ENCODE results near the gene MANSC1. TPM values are rescaled to one million over a fixed set of nuclear protein-coding genes. Genes with fewer than 3 reads are reported as not detected.

The MANSC1 gene
- total and polyA plus RNA-seq, 10 of the 15 experiments (the other 5 are each of a cell fraction or from before 2014, with no cell fraction given) = 0.02 to 0.23 (median 0.11) TPM; not detected in 2

GRCh38 chr12:12381982-12382381 lies 31.9 kb upstream of the MANSC1 start:
- SMC1A ChIA-PET (ENCODE audit: uncharacterized antibody, unreplicated experiment) = no interaction called here
- DNase-seq (ENCODE audit: low read depth, low spot score) (no peak), FAIRE-seq (no peak), ATAC-seq (no peak)
- CTCF ChIA-PET = no interaction called here
- no peak for TF ChIP-seq RELB (IDR thresholded peaks at IDR 0.05; ENCODE audit: low read depth)
- TF ChIP-seq NFXL1 (IDR thresholded peaks at IDR 0.05; ENCODE audit: borderline replicate concordance) = no peak
- no peak for TF ChIP-seq SMC3 (IDR thresholded peaks at IDR 0.05; ENCODE audit: borderline replicate concordance, low read length)
- TF ChIP-seq NR2F1 (conservative IDR thresholded peaks at IDR 0.05) = no peak
- TF ChIP-seq ZSCAN29 (IDR thresholded peaks at IDR 0.05) = no peak
- TF ChIP-seq STAT3 (IDR thresholded peaks at IDR 0.05; ENCODE audit: low read depth, low read length) = no peak
- no peak for TF ChIP-seq ZNF217 (IDR thresholded peaks at IDR 0.05)
- no peak for TF ChIP-seq SRF (IDR thresholded peaks at IDR 0.05; ENCODE audit: low read depth in 2 of 2, low read length in 2 of 2)
- TF ChIP-seq ZNF24 (IDR thresholded peaks at IDR 0.05) = no peak
- no peak for TF ChIP-seq MEF2B (IDR thresholded peaks at IDR 0.05; ENCODE audit: partially characterized antibody, poor library complexity, severe bottlenecking)
- no peak for TF ChIP-seq RCOR1 (conservative IDR thresholded peaks at IDR 0.05; ENCODE audit: low read depth, low read length)
- no peak for TF ChIP-seq NFYB (IDR thresholded peaks at IDR 0.05; ENCODE audit: insufficient read depth, low read depth, low read length)
- TF ChIP-seq, protein P1, sequence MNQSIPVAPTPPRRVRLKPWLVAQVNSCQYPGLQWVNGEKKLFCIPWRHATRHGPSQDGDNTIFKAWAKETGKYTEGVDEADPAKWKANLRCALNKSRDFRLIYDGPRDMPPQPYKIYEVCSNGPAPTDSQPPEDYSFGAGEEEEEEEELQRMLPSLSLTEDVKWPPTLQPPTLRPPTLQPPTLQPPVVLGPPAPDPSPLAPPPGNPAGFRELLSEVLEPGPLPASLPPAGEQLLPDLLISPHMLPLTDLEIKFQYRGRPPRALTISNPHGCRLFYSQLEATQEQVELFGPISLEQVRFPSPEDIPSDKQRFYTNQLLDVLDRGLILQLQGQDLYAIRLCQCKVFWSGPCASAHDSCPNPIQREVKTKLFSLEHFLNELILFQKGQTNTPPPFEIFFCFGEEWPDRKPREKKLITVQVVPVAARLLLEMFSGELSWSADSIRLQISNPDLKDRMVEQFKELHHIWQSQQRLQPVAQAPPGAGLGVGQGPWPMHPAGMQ (IDR thresholded peaks at IDR 0.05; ENCODE audit: borderline replicate concordance) = no peak
- TF ChIP-seq STAT1 (conservative IDR thresholded peaks at IDR 0.05) = no peak
- no peak for TF ChIP-seq CHD1 (IDR thresholded peaks at IDR 0.05; ENCODE audit: low read depth, low read length)
- H3K9ac ChIP-seq (ENCODE audit: control insufficient read depth, insufficient read depth, low read length) = no peak overlapping the region
- intact Hi-C loops (cut with micrococcal nuclease; ENCODE audit: unreplicated experiment) (loop anchor here (5.0 kb wide), 1 partner anchor 120 kb away; no protein-coding TSS in a partner anchor), in situ Hi-C loops (cut with MboI) (no loop called here)
- no peak overlapping the region for H3K27ac ChIP-seq (ENCODE audit: control insufficient read depth, insufficient read depth)
- no peak overlapping the region for H3K4me2 ChIP-seq (ENCODE audit: control insufficient read depth, insufficient read depth)
- peaks cover 11% of the 10 kb centered on the region for H3K4me1 ChIP-seq (ENCODE audit: control insufficient read depth, insufficient read depth, low read length)
- RAD21 ChIA-PET (ENCODE audit: unreplicated experiment) = no interaction called here
- H2AFZ ChIP-seq (ENCODE audit: control insufficient read depth, low read depth, low read length) = no peak overlapping the region
- POLR2A ChIA-PET = no interaction called here
- H3K4me3 ChIP-seq = no peak overlapping the region
- H3K36me3 ChIP-seq (ENCODE audit: control insufficient read depth in 2 of 2, insufficient read depth in 2 of 2, low read length in 1 of 2) = peaks cover 0 to 2% of the 10 kb centered on the region in 2 experiments; a peak in 2 of 4 replicates
- WGBS (ENCODE audit: insufficient coverage, insufficient replicate concordance, low lambda C conversion rate, missing lambda C conversion rate) = 83% methylated on average over 3 of the region's 3 CpGs
- H3K79me2 ChIP-seq (ENCODE audit: control insufficient read depth, insufficient read depth, low read length) = no peaks in the 10 kb centered on the region; the same call in 1 of the 2 replicates
- no TSS peak for BruUV-seq (replicated peaks)
- H4K20me1 ChIP-seq (ENCODE audit: control insufficient read depth, insufficient read depth) = no peaks in the 10 kb centered on the region
- H3K9me3 ChIP-seq (replicated peaks; ENCODE audit: control insufficient read depth, insufficient read depth, low read length) = no peaks in the 10 kb centered on the region; the same call in 1 of the 3 replicates
- no peaks in the 10 kb centered on the region for H3K27me3 ChIP-seq (replicated peaks in 1 of 2; ENCODE audit: control insufficient read depth in 2 of 2, insufficient read depth in 2 of 2, low read length in 1 of 2)

Measured in GM12878 (cell line).